DND-41 (cell line): ENCODE results near the gene NUDT6.
A peak's percentile ranks its signal among the peaks of the same experiment; 100 is the strongest.

Source experiments
- ATAC-seq: fragments of 200-7000 bp; cut with Tn5 transposase; 3 replicates; pipeline ENCODE4 v1.9.1; 2021; ENCODE audit warnings: low read depth; ENCODE audit not compliant: insufficient read depth
- DNase-seq: peaks from one replicate; pipeline ENCODE4 v3.0.0-alpha.2; 2020
- H2AFZ ChIP-seq: 2 replicates; pipeline ENCODE4 v1.6.0; 2012; ENCODE audit warnings: low read depth, low read length
- H3K27ac ChIP-seq: 2 replicates; pipeline ENCODE4 v1.5.1; 2012; ENCODE audit warnings: low read length, inconsistent platforms
- H3K27me3 ChIP-seq: fragments of 200-600 bp; sonication (generic); 2 replicates; pipeline ENCODE4 v1.6.0; 2012; ENCODE audit warnings: low read length, mild to moderate bottlenecking, inconsistent platforms; ENCODE audit not compliant: insufficient read depth, poor library complexity
- H3K36me3 ChIP-seq: 2 replicates; pipeline ENCODE4 v1.5.1; 2012; ENCODE audit warnings: low read length, inconsistent platforms; ENCODE audit not compliant: insufficient read depth
- H3K4me1 ChIP-seq: 2 replicates; pipeline ENCODE4 v1.5.1; 2012; ENCODE audit warnings: mild to moderate bottlenecking, low read length; ENCODE audit not compliant: insufficient read depth
- H3K4me2 ChIP-seq: 2 replicates; pipeline ENCODE4 v1.6.0; 2012; ENCODE audit warnings: mild to moderate bottlenecking, moderate library complexity, low read length, inconsistent platforms; ENCODE audit not compliant: insufficient read depth
- H3K4me3 ChIP-seq, 2 experiments: fragments of 200-600 bp in 1 of 2; shearing (Covaris generic) in 1 of 2; 2 replicates each; pipeline ENCODE4 v1.5.1; 2012 to 2016; ENCODE audit warnings: inconsistent platforms in 2 of 2, low read length in 2 of 2, mild to moderate bottlenecking in 2 of 2, low read depth in 1 of 2, moderate library complexity in 1 of 2
- H3K79me2 ChIP-seq: 2 replicates; pipeline ENCODE4 v1.6.0; 2012; ENCODE audit warnings: low read length, inconsistent platforms; ENCODE audit not compliant: insufficient read depth
- H3K9ac ChIP-seq: 2 replicates; pipeline ENCODE4 v1.6.0; 2012; ENCODE audit warnings: low read depth, mild to moderate bottlenecking, inconsistent platforms, low read length, moderate library complexity
- H3K9me3 ChIP-seq: 2 replicates; pipeline ENCODE4 v1.5.1; 2012; ENCODE audit warnings: low read length, moderate library complexity, mild to moderate bottlenecking, inconsistent platforms; ENCODE audit not compliant: insufficient read depth, severe bottlenecking
- H4K20me1 ChIP-seq: 2 replicates; pipeline ENCODE4 v1.6.0; 2012; ENCODE audit warnings: low read length; ENCODE audit not compliant: insufficient read depth
- CTCF ChIP-seq: IDR thresholded peaks from 2 replicates; pipeline ENCODE4 v1.5.1; 2012; ENCODE audit warnings: borderline replicate concordance, low read length, moderate library complexity, mild to moderate bottlenecking; ENCODE audit not compliant: poor library complexity, severe bottlenecking; ENCODE audit errors: extremely low read depth
- EZH2 ChIP-seq: IDR thresholded peaks from 3 replicates; pipeline ENCODE4 v1.6.1; 2012; ENCODE audit warnings: borderline replicate concordance, low read depth, mild to moderate bottlenecking, moderate library complexity, low read length, inconsistent platforms; ENCODE audit not compliant: severe bottlenecking

Gene NUDT6

GRCh38 chr4:122921300-122921699 lies 1.1 kb downstream of the NUDT6 start:
- Histone ChIP-seq H2AFZ (no peak overlapping the region), H3K27me3 (no peaks in the 10 kb centered on the region), H3K79me2 (peaks cover 45% of the 10 kb centered on the region), H3K9ac (peak overlapping the region; percentile 71), H4K20me1 (0 out of 2 replicates have a peak, but pooled peaks cover 6% of the 10 kb centered on the region), H3K4me2 (peak overlapping the region; percentile 72), H3K9me3 (no peaks in the 10 kb centered on the region), H3K4me3 (peak overlapping the region; percentile 60 to 80; a peak in 2 of 4 replicates), H3K36me3 (peaks cover 4% of the 10 kb centered on the region), H3K27ac (no peak overlapping the region), H3K4me1 (peaks cover 38% of the 10 kb centered on the region)
- TF ChIP-seq EZH2 (no peak), CTCF (no peak)
- no peak for ATAC-seq
- no peak for DNase-seq

GRCh38 chr4:122920473-122920872 lies 1.9 kb downstream of the NUDT6 start:
- DNase-seq (no peak), ATAC-seq (no peak)
- Histone ChIP-seq H3K36me3 (peaks cover 7% of the 10 kb centered on the region), H3K79me2 (peaks cover 36% of the 10 kb centered on the region), H2AFZ (no peak overlapping the region), H3K27ac (no peak overlapping the region), H4K20me1 (0 out of 2 replicates have a peak, but pooled peaks cover 6% of the 10 kb centered on the region), H3K9me3 (no peaks in the 10 kb centered on the region), H3K9ac (no peak overlapping the region), H3K4me3 (no peak overlapping the region), H3K4me1 (peaks cover 30% of the 10 kb centered on the region), H3K27me3 (no peaks in the 10 kb centered on the region), H3K4me2 (peak overlapping the region; percentile 72; the same call in 1 of the 2 replicates)
- no peak for TF ChIP-seq EZH2
- no peak for TF ChIP-seq CTCF

GRCh38 chr4:122917731-122918130 lies 4.7 kb downstream of the NUDT6 start:
- Histone ChIP-seq H3K4me2 (no peak overlapping the region), H4K20me1 (no peaks in the 10 kb centered on the region), H3K4me1 (peaks cover 13% of the 10 kb centered on the region), H3K9ac (no peak overlapping the region), H3K79me2 (peaks cover 11% of the 10 kb centered on the region), H3K9me3 (no peaks in the 10 kb centered on the region), H3K27ac (no peak overlapping the region), H3K36me3 (peaks cover 24% of the 10 kb centered on the region), H2AFZ (no peak overlapping the region), H3K27me3 (no peaks in the 10 kb centered on the region), H3K4me3 (no peak overlapping the region)
- TF ChIP-seq EZH2 (no peak), CTCF (no peak)
- DNase-seq (no peak), ATAC-seq (no peak)

- H2AFZ ChIP-seq, result no peak overlapping the region
- H3K27ac ChIP-seq, result no peak overlapping the region
- no peaks in the 10 kb centered on the region for H3K9me3 ChIP-seq
- H3K27me3 ChIP-seq, result no peaks in the 10 kb centered on the region
- no peak overlapping the region for H3K4me3 ChIP-seq
- no peak for TF ChIP-seq EZH2
- TF ChIP-seq CTCF, result no peak
- ATAC-seq (no peak), DNase-seq (no peak)
- H3K36me3 ChIP-seq, result peaks cover 34% of the 10 kb centered on the region
- no peaks in the 10 kb centered on the region for H3K4me1 ChIP-seq
- H3K9ac ChIP-seq, result no peak overlapping the region
- H3K4me2 ChIP-seq, result no peak overlapping the region
- H3K79me2 ChIP-seq, result no peaks in the 10 kb centered on the region
- no peaks in the 10 kb centered on the region for H4K20me1 ChIP-seq
Measured at GRCh38 chr4:122914938-122915337, 7.5 kb downstream of the NUDT6 start.
